ENCODE results near the gene REXO5.
A peak's percentile ranks its signal among the peaks of the same experiment; 100 is the strongest.

REXO5 gene

DNA sequence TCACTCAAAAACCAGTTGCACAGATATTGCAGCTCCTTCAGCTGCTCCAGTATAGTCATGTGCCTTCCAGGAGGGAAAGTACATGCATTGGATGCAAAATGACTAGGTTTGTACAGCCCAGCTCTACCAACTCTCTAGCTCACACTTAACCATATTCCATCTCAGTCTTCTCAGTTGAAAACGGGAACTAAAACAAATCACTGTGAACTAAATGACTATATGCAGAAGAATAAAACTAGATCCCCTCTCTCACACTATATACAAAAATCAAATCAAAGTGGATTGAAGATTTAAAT lies 69.0 kb downstream of the REXO5 start:
- Histone ChIP-seq H3K27ac (ENCODE audit: low read length) (peak overlapping the region; percentile 64), H3K4me3 (ENCODE audit: low read length) (peak overlapping the region; percentile 23), H3K36me3 (replicated peaks; ENCODE audit: low read depth, low read length) (peaks cover 6% of the 10 kb centered on the region), H3K27me3 (ENCODE audit: low read depth, low read length) (0 out of 2 replicates have a peak, but pooled peaks cover 4% of the 10 kb centered on the region), H3K4me1 (ENCODE audit: low read length) (peaks cover 61% of the 10 kb centered on the region), H3K9ac (ENCODE audit: low read length) (no peak overlapping the region), H2AFZ (ENCODE audit: low read depth, low read length) (no peak overlapping the region), H4K20me1 (ENCODE audit: insufficient read depth, low read length) (peaks cover 23% of the 10 kb centered on the region), H3K79me2 (ENCODE audit: low read length) (peaks cover 4% of the 10 kb centered on the region; the same call in 1 of the 2 replicates), H3K9me3 (ENCODE audit: insufficient read depth, low read length) (no peaks in the 10 kb centered on the region), H3K4me2 (ENCODE audit: low read length) (peak overlapping the region; percentile 60)
- TF ChIP-seq CTCF (IDR thresholded peaks at IDR 0.05; ENCODE audit: low read depth, low read length) (no peak), EZH2phosphoT487 (IDR thresholded peaks at IDR 0.05; ENCODE audit: low read depth) (no peak)

DNA sequence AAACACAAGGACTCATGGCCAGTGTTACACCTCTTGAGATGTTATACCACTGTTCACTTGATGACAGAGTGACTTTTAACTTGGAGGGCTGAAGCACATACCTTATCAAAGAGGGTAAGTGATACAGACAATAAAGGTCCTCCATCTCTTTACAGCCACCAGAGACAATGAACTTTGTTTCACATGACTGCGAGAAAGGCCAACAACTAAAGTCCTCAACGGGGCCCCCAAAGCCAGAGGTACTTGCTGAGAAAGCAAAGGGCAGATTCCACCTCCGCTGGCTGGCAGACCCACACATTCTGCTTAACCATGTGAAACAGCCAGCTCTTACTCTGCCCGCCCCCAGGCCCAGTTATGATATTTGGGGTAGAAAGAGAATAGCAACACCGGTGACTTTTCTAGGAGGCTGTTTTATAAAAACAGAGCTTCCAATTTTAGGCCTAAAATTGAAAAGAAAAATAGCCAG lies 72.4 kb downstream of the REXO5 start:
- H3K4me3 ChIP-seq (ENCODE audit: low read length) = peak overlapping the region; percentile 22
- no peak overlapping the region for H3K9ac ChIP-seq (ENCODE audit: low read length)
- H3K27ac ChIP-seq (ENCODE audit: low read length) = no peak overlapping the region
- TF ChIP-seq CTCF (IDR thresholded peaks at IDR 0.05; ENCODE audit: low read depth, low read length) = no peak
- no peak for TF ChIP-seq EZH2phosphoT487 (IDR thresholded peaks at IDR 0.05; ENCODE audit: low read depth)
- peaks cover 12% of the 10 kb centered on the region for H4K20me1 ChIP-seq (ENCODE audit: insufficient read depth, low read length)
- H3K4me1 ChIP-seq (ENCODE audit: low read length) = peaks cover 40% of the 10 kb centered on the region
- peaks cover 4% of the 10 kb centered on the region; the same call in 1 of the 2 replicates for H3K79me2 ChIP-seq (ENCODE audit: low read length)
- no peaks in the 10 kb centered on the region for H3K27me3 ChIP-seq (ENCODE audit: low read depth, low read length)
- peaks cover 6% of the 10 kb centered on the region for H3K36me3 ChIP-seq (replicated peaks; ENCODE audit: low read depth, low read length)
- peak overlapping the region; percentile 67 for H3K4me2 ChIP-seq (ENCODE audit: low read length)
- H2AFZ ChIP-seq (ENCODE audit: low read depth, low read length) = no peak overlapping the region
- no peaks in the 10 kb centered on the region for H3K9me3 ChIP-seq (ENCODE audit: insufficient read depth, low read length)

DNA sequence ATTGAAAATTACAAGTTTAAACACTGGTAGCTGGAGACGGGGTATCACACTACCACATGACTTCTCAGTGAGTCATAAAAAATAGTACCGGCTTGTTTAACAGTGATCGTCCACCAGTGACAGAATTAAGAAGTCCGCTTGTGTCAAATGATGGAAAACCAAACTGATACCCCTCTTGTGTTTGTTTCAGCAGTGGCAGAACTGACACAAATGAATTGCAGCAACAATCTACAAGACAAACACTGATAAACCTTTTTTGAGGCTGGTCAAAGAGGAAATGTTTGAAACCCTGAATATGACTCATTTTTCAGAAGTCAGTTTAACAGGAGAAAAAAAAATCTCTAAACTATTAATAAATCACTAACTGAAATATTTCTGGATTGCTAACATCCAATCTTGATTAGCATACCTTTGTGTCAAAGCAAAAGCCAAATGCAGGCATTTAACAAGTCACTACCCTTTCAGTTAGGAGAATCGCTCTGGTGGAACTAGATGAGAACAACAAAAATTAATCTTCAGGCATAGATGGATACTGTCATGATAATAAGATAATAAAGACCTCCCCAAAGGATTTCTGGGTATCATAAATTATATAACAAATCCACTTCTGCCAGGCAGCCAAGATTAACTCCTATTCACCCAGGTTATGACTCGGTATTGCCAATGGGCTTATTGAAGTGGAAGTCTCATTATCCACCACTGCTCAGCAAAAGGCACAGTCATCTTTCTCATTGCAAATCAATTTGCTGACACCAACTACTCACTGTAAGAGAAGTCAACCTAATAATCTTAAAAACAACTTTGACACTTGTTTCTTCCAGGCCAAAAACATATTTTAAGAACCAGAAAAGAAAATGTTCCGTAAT lies 73.1 kb downstream of the REXO5 start:
- no peak overlapping the region for H2AFZ ChIP-seq (ENCODE audit: low read depth, low read length)
- peak overlapping the region; percentile 67 for H3K4me2 ChIP-seq (ENCODE audit: low read length)
- peaks cover 33% of the 10 kb centered on the region for H3K4me1 ChIP-seq (ENCODE audit: low read length)
- no peaks in the 10 kb centered on the region for H3K27me3 ChIP-seq (ENCODE audit: low read depth, low read length)
- H3K4me3 ChIP-seq (ENCODE audit: low read length) = peak overlapping the region; percentile 22
- H3K79me2 ChIP-seq (ENCODE audit: low read length) = peaks cover 4% of the 10 kb centered on the region; the same call in 1 of the 2 replicates
- no peak overlapping the region for H3K27ac ChIP-seq (ENCODE audit: low read length)
- H3K9ac ChIP-seq (ENCODE audit: low read length) = no peak overlapping the region
- TF ChIP-seq CTCF (IDR thresholded peaks at IDR 0.05; ENCODE audit: low read depth, low read length) (no peak), EZH2phosphoT487 (IDR thresholded peaks at IDR 0.05; ENCODE audit: low read depth) (no peak)
- H3K36me3 ChIP-seq (replicated peaks; ENCODE audit: low read depth, low read length) = peaks cover 6% of the 10 kb centered on the region
- peaks cover 6% of the 10 kb centered on the region; the same call in 1 of the 2 replicates for H4K20me1 ChIP-seq (ENCODE audit: insufficient read depth, low read length)
- no peaks in the 10 kb centered on the region for H3K9me3 ChIP-seq (ENCODE audit: insufficient read depth, low read length)

- H3K9me3 ChIP-seq (ENCODE audit: insufficient read depth, low read length) = no peaks in the 10 kb centered on the region
- H4K20me1 ChIP-seq (ENCODE audit: insufficient read depth, low read length) = no peaks in the 10 kb centered on the region
- peaks cover 19% of the 10 kb centered on the region for H3K4me1 ChIP-seq (ENCODE audit: low read length)
- peaks cover 6% of the 10 kb centered on the region for H3K36me3 ChIP-seq (replicated peaks; ENCODE audit: low read depth, low read length)
- H3K9ac ChIP-seq (ENCODE audit: low read length) = no peak overlapping the region
- H3K27me3 ChIP-seq (ENCODE audit: low read depth, low read length) = no peaks in the 10 kb centered on the region
- H3K79me2 ChIP-seq (ENCODE audit: low read length) = peaks cover 4% of the 10 kb centered on the region; the same call in 1 of the 2 replicates
- no peak overlapping the region for H2AFZ ChIP-seq (ENCODE audit: low read depth, low read length)
- TF ChIP-seq EZH2phosphoT487 (IDR thresholded peaks at IDR 0.05; ENCODE audit: low read depth) = no peak
- no peak for TF ChIP-seq CTCF (IDR thresholded peaks at IDR 0.05; ENCODE audit: low read depth, low read length)
- H3K4me3 ChIP-seq (ENCODE audit: low read length) = no peak overlapping the region
- no peak overlapping the region for H3K4me2 ChIP-seq (ENCODE audit: low read length)
- H3K27ac ChIP-seq (ENCODE audit: low read length) = no peak overlapping the region
Measured at GRCh38 chr16:20880867-20881502, 74.7 kb downstream of the REXO5 start.

Data from OCI-LY3 (cell line).